IMR-90 (cell line): ENCODE measurements around the gene NOTO. TPM values are rescaled to one million over a fixed set of nuclear protein-coding genes. Genes with fewer than 3 reads are reported as not detected.

Source experiments
- RCOR1 ChIP-seq: IDR thresholded peaks from 2 replicates; pipeline ENCODE4 v1.6.1; 2012; ENCODE audit warnings: mild to moderate bottlenecking, low read length, improper control_type of control experiment; ENCODE audit not compliant: insufficient replicate concordance
- polyA plus RNA-seq, 3 experiments: library from polyadenylated mRNA; depleted of rRNA; stranded (reverse); fragments of >200 nt; gene quantifications; 2 replicates each; pipeline ENCODE4 v1.2.3, GENCODE V29; 2012; ENCODE audit warnings: low replicate concordance in 1 of 3
- total RNA-seq: library from RNA; depleted of rRNA; stranded (reverse); fragments of >200 nt; gene quantifications from 2 replicates; pipeline ENCODE4 v1.2.3, GENCODE V29; 2012
- TF ChIP-seq, protein P1 (sequence below): fragments of 150-350 bp; IDR thresholded peaks from 2 replicates; pipeline ENCODE4 v1.6.1; 2016; ENCODE audit warnings: low read depth, mild to moderate bottlenecking, low read length, moderate library complexity, borderline replicate concordance

NOTO gene
- total and polyA plus RNA-seq, 2 of the 4 experiments (the other 2 are of a cell fraction) = not detected

DNA sequence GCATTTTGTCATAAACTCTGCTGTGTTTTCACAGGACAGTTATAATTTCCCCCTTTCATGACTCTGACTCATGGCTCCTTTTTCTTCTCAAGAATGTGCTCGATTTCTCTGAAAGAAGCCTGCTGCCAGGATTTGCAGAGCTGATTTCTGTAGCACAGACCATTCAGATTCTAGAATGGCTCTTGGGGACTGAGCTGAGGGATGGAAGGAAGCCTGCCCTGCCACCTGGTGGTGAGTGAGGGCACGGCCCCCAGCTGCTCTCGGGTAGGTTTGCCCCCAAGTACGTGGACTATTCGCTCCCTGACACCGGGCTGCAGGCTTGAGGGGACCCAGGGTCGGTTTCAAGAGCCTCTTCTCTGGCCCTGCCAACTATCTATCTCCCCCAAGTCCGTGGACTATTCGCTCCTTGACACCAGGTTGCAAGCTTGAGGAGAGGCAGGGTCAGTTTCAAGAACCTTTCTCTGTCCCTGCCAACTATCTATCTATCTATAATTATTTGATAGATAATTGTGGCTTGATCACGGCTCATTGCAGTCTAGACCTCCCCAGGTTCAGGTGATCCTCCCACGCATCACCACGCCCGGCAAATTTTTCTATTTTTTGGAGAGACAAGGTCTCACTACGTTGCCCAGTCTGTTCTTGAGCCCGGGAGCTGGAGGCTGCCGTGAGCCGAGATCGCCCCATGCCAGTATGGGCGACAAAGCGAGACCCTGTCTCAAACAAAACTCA lies 10.2 kb downstream of the NOTO start (continued):
- TF ChIP-seq, protein P1, sequence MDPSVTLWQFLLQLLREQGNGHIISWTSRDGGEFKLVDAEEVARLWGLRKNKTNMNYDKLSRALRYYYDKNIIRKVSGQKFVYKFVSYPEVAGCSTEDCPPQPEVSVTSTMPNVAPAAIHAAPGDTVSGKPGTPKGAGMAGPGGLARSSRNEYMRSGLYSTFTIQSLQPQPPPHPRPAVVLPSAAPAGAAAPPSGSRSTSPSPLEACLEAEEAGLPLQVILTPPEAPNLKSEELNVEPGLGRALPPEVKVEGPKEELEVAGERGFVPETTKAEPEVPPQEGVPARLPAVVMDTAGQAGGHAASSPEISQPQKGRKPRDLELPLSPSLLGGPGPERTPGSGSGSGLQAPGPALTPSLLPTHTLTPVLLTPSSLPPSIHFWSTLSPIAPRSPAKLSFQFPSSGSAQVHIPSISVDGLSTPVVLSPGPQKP = no peak
- no peak for TF ChIP-seq RCOR1
